Amniotic stem cell (primary cell): ENCODE measurements around the gene AIG1.
"Not testable (repeated sequence)": the region's sequence is repeated elsewhere in the genome, so short reads cannot be mapped to it uniquely, and the experiment has no call there.

Experiments used
- DNase-seq: peaks from one replicate; lab custom pipeline; 2025; lab: John Stamatoyannopoulos, UW

AIG1 gene

DNA sequence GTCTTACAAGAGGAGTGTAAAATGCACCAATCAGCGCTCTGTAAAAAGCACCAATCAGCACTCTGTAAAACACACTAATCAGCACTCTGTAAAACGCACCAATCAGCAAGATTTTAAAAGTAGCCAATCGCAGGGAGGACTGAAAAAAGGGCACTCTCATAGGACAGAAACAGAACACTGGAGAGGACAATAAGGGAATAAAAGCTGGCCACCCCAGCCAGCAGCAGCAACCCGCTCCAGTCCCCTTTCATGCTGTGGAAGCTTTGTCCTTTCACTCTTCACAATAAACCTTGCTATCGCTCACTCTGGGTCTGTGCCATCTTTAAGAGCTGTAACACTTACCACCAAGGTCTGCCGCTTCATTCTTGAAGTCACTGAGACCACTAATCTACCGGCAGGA, 1.7 kb upstream of the AIG1 start:
- no peak for DNase-seq

DNA sequence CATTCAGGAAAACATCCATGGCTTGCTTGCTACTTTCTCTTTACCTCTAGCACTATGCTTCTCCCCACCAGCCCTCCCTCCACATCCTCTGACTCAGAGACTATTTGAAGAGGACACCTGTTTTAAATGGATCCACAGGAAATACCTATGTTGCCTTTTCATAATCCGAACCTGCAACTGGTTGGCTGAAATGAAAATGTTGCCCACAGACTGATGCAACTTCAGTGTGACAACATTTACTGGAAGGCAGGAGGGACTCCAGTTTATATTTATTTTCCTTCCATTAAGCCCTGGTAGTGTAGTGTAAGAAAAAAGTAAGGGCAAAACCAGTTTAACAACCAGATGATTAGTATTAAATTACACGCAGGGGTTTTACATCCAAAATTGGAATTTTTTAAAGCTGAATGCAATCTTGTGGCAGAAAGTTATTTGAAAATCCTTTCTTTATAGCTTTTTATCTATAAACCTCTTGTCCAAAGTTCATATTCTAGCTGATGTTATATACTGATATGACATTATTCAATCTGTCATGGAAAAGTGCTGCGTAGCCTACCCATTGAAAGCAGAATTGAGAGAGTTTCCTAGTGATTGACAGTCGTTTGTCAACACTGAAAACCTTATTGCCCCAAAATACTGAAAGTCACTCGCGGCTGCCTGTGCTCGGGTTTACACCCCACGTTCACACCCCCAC, 881 bp upstream of the AIG1 start:
- DNase-seq, result no peak

DNA sequence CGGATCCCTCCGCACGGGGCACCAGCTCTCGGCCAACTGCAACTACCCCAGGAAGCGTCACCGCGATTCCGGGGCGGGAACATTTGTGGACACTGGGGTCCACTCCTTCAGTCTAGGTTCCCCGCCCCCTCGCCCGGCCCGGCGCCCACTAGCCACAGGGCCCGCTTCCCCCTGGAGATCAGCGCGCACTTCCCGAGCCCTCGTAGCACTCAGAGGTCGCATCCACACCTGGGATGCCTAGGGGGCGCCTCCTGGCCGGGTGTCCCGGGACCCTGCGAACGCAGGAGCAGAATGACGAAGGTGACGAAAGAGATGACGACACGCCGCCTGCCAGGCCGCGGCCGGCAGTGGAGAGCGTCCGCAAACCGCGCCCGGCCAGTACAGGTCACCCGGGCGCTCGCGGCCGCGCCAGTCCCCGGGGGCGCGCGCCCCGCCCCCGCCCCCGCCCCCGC, 309 bp upstream of the AIG1 start:
- DNase-seq, result peak; percentile 43

DNA sequence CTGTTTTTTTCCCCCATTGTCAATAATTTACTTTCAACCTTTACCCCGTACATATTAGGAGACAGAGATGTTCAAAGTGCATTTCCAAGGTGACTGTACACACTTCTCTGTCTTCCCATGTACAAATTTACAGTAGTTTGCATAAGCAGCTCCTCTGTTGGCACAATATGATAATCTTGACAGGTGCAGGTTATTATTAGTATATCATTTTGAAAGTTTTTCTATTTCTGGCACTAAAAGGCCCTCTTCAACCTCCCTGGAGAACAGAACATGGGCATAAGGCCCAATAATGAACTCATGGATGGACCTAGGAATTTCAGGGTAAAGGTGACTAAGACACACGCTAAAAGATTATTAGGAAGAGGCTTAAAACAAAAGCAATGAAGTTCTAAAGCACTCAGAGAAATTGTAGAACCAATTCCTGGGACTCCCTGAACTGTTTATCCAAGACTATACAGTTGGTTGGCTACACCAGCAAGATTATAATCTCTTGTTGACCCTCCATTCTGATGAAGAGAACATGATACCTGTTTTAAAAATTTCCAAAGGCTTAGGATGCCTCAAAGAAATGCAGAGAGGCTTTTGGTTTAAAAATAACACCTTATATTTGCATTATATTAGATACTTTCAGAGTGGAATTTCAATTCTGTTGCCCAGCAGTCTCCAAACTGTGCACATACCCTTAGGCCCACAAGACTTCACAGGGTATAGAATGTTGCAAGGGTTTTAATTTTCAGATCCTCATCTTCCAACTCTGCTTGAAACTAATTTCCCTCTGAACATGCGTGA, 1.1 kb downstream of the AIG1 start:
- DNase-seq, result no peak

DNA sequence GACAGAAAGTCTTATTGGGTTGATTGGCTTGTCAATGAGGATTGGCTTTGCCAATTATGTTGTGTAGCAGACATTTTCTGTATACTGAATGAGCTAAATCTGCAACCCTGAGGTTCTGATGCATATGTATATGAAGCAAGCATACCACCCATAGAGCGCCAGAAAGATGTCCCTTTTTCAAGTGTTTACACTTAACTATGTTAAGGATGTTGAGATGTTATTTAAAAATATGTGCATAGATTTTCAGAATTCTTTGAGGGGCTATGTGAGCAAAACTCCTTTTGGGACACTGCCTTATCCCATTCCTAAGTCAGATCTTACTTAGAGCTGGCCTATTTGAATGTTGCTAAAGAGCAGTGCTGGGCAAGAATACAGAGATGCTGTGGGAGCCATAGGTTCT, 1.9 kb downstream of the AIG1 start:
- no peak for DNase-seq

DNA sequence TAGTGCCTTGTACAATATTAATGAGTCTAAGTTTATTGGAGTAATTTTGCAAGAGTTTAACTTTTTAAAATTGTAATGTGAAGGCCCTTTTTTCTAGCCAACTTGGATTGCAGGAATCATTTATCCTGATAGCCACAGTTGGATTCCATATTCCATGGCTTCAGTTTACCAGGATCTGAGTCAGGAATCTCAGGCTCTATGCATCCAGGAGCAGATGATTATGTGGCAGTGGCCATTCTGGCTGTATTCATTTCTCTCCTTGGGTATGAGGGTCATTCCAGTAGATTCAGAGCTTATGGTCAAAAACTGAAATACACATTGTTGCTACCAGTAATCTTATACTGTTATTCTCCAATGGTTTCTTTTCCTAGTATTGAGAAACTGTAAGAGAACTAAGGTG, 2.9 kb downstream of the AIG1 start:
- DNase-seq, result no peak

DNA sequence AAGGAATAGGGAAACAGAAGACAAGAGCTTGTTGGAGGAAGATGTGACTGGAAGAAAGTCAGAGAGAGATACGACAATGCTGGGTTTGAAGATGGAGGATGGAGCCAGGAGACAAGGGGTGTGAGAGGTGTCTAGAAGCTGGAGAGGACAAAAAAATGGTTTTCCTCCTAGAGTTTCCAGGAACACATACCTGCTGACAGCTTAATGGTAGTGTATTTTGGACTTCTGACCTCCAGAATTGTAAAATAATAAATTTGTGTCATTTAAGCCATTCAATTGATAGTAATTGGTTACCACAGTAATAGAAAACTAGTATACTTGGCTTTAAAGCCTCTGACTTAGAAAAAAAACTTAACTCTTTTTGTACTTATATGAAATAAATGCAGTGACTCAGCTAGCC, 3.6 kb downstream of the AIG1 start:
- no peak for DNase-seq

DNA sequence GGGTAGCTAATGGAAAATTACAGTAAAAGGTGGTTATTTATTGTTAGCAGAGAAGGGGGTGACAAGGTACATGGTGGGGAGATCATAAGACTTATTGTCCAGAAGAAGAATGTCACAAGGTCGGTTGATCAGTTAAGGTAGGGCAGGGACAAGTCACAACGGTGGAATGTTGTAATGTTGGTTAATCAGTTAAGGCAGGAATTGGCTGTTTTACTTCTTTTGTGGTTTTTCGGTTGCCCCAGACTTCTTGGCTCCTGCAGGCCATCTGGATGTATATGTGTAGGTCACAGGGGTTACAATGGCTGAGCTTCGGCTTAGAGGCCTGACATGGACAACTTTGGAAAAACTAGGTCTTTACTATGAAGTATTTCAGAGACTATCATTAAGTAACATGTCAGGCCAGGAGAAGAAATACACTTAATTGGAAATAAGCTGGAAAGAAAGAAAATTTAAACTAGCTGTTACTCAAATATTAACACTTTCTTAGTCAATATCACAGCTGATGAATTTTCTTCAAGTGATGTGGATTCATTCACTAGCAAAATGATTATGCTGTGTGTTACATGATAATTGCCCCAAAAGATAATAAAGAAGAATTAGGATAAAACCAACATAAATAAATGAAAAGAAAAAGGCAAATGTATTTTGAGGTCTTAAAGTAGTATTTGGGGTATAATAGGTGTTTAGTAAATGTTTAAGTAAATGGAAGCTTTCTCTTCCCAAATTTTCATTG, 4.4 kb downstream of the AIG1 start:
- no peak for DNase-seq

DNA sequence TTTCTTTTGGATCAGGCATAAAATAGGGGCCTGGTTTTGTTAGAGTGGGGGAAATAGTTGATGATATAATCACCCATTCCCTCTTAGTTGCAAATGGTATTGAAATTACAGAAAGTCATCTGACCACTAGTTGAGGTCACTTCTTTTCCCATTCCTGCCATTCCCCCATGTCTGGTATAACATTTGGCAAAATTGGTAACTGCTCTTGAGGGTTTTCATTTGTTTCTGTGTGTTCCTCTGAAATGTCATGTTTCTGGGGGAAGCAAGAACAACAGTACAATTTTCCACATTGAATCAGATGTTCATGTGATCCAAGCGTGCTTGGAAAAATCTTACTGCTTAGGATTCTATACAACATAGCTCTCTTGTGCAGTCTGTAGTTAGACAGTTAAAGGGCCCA, 7.3 kb downstream of the AIG1 start:
- no peak for DNase-seq

DNA sequence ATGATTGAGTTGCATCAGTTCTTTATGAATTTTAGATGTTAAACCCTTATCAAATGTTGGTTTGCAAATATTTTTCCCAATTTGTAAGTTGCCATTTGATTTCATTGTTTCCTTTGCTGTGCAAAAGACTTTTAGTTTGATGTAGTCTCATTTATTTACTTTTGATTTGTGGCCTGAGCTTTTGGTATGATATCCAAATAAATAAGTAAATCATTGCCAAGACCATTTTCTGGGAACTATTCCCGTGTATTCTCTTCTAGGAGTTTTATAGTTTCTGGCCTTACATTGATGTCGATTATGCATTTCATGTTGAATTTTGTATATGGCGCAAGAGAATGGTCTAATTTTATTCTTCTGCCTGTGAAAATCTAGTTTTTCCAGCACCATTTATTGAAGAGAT, 13.4 kb downstream of the AIG1 start:
- no peak for DNase-seq

DNA sequence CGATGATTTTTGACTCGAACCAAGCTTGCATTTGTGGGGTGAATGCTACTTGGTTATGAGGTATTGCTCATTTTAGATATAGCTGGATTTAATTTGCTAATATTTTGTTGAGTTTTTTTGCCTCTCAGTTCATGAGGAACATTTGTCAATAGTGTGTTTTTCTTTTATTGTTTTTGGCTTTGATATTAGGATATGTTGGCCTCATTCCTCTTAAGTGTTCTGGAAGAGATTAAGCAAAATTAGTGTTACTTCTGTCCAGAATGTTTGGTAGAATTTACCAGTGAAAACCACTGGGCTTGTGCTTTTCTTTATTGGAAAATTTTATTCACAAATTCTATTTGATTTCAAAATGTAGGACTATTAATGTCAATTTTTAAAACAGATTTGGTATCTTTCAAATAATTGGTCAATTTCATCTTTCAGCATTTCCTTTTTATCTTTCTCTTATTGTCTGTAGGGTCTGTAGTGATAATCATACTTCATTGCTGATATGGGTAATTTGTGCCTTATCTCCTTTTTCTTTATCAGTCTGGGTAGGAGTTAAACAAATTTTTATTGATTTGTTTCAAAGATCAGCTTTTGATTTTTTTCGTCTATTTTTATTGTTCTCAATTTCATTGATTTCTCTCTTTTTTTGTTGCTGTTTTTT, 14.1 kb downstream of the AIG1 start:
- DNase-seq, result no peak

DNA sequence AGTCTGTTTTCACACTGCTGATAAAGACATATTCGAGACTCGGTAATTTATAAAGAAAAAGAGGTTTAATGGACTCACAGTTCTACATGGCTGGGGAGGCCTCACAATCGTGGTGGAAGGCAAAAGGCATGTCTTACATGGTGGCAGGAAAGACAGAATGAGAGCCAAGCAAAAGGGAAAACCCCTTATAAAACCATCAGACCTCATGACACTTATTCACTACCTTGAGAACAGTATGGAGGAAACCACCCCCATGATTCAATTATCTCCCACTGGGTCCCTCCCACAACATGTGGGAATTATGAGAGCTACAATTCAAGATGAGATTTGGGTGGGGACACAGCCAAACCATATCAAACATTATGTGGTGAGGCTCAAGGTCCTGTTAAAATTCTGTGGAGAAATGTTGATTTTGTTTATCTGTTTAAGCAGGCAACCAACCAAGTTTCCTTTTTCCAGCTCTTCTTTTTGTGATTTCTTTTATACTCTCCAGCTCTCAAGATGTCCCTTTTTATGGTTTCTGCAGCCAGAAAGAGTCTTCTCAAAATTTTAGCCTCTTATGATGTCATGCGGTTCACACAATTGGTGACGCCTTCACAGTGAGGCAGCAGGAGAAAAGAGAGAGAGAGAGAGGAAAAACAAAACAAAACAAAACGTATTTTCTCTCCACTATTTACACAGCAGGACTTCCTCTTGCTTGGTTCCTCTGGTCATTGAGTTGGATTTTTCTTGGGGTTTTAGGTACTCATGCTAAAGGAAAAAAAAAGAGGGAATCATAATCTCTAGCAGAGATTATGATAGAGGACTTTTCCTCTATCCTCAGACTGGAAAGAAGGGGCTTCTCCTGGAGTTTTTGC, 18.0 kb downstream of the AIG1 start:
- DNase-seq, result no peak

DNA sequence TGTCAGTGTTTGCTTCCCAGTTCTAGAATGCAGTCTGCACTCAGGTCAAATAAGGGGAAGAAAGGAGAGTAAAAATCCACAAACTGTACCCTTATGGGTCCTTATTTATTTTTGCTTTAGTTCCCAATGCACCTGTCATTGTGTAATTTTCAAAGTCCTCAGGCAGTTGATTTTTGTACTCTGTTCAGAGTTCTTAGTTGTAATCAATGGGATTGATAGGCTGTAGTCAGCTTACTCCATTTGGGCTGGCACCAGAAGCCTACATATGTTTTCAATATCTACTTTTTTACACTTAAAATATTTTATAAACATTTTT, 18.6 kb downstream of the AIG1 start:
- DNase-seq, result no peak

DNA sequence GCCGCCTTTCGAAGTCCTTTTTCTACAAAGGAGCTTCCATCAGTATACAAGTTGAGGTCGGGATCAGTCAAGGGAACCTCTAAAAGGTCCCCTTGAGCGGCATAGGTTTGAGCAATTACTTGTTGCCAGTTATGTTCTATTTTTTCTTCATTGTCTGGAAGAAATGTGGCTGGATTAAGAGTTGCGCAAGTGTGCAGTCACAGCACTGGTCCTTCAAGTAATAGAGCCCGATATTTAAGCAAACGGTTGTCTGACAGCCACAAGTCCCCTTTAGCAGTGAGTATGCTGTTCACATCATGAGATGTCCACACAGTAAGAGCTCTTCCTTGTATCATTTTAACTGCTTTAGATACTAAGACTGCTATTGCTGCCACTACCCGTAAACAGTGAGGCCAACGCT, 21.6 kb downstream of the AIG1 start:
- not testable (repeated sequence) for DNase-seq

DNA sequence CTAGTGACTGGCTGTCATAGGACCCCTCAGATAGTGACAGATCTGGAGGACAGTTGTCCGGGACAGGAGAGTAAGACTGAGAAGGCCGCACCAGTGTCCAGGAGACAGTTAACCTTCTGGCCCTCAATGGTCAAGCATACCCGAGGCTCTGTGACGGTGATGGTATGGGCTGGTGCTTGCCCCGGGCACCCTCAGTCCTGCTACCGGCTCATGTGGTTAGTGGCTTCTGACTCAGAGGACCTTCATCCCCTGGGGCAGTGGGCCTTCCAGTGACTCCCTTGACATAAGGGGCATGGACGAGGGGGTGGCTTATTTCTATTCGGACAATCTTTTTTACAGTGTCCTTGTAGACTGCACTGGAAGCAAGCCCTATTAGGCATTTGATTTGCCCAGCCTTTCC, 23.3 kb downstream of the AIG1 start:
- DNase-seq, result not testable (repeated sequence)

DNA sequence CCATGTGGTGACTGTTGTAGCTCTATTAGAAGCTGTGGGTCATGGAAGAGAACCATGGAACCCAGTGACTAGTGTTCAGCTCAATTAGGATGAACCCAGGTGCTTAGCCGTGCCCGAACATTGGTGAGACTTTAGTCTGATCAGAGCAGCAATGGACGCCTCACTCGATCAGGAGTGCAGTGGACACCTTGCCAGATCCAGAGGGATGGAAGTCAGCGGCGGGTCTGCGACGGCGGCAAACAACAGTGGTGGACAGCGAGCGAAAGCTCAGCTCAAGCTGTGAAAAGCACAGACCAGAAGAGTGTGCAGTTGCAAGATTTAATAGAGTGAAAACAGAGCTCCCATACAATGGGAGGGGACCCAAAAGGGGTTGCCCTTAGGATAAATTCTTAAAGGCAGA, 26.6 kb downstream of the AIG1 start:
- DNase-seq, result not testable (repeated sequence)

DNA sequence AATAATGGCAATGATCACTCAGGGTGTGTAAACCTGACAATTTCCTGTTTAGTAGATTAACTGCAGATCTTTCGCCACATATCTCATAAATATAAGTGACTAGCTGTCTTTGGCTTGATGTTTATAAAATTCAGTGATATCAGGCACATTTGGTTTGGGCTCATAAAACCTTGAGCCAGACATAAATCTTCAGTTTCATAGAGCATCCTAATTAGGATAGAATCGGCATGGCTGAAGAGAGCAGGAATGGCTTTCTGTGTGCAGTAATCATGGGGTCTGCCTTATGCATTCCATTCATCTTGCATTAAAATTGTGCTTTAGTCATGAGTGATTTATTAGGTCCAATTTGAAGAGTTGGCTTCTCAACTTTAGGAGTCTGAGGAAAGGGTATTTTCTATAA, 27.2 kb downstream of the AIG1 start:
- no peak for DNase-seq

DNA sequence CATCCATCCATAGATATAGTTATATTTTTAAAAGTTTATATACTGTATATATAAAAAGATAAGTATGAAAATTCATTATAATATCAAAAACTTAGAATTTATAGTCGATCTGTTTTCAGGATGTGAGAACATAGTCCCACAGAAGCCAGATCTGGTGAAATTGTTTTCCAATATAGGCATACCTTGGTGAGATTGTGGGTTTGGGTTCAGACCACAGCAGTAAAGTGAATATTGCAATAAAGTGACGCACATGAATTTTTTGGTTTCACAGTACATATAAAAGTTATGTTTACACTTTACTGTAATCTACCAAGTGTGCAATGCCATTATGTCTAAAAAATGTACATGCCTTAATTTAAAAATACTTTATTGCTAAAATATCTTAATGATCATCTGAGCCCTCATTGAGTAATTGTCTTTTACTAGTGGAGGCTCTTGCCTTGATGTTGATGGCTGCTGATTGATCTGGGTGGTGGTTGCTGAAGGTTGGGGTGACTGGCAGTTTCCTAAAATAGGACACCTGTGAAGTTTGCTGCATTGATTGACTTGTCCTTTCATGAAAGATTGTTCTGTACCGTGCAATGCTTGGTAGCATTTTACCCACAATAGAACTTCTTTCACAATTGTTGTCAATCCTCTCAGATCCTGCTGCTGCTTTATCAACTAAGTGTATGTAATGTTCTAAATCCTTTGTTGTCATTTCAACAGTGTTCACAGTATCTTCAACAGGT, 29.8 kb downstream of the AIG1 start:
- no peak for DNase-seq

DNA sequence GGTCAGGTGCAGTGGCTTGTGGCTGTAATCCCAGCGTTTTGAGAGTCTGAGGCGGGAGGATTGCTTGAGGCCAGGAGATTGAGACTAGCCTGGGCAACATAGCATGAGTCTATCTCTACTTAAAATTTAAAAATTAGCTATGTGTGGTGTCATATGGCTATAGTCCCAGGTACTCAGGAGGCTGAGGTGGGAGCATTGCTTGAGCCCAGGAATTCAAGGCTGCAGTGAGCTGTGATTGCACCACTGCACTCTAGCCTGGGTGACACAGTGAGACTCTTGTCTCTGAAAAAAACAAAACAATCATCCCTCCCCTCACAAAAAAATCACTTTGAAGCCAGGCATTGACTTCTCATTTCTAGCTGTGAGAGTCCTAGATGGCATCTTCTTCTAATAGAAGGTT, 32.1 kb downstream of the AIG1 start:
- no peak for DNase-seq

DNA sequence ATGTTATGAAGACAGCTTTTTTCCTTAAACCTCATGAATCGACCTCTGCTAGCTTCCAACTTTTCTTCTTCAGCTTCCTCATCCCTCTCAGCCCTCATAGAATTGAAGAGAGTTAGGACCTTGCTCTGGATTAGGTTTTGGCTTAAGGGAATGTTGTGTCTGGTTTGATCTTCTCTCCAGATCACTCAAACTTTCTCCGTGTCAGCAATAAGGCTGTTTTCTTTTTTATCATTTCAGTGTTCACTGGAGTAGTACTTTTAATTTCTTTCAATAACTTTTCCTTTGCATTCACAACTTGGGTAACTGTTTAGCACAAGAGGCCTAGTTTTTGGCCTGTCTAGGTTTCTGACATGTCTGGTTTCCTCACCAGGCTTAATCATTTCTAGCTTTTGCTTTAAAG, 32.6 kb downstream of the AIG1 start:
- no peak for DNase-seq

DNA sequence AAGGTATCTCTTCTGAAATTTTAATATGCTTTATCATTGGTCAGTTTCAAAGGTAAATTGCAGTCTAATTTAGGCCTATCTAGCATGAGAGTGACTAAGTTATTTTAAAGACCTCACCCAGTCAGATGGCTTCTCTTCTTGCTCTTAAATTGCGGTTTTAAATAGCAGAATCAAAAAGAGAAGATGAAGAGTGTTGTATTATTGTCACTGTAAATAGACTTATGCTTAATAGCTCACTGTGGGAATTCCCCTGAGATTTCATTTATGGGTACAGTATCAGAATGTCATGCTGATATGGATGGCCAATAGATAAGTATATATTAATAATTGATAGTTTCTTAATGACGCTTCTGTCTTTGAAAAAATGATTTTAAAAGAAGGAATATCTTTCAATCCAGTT, 35.7 kb downstream of the AIG1 start:
- no peak for DNase-seq
